Measurements from ENCODE around the gene PNMA3.

The PNMA3 gene

DNA sequence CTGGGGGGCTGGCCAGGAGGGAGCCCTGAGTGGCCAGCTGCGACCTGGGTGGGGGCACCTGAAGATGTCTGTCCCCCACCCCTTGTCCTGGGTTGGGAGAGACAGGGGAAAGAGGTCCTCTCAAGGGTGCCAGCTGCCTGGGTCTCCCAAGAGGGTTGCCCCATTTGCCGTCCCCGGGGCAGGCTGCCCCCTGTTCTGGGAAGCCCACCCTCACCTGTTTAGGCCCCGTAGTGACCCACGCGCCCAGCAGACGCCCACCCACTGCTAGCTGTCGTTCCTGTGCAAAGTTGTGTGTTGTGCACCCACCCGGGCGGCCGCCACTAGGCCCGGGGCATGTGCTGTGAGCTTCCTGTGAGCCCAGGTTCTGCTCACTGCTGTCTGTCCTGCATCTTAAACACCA is 25.5 kb upstream of the PNMA3 start:
- Histone ChIP-seq H3K36me3 (ENCODE audit: control insufficient read depth in 2 of 2, insufficient read depth in 1 of 2, low read length in 2 of 2) (no peaks in the 10 kb centered on the region), H3K27ac (ENCODE audit: extremely low read depth, low read depth, low read length) (no peak overlapping the region), H3K4me3 (ENCODE audit: low read depth, low read length) (no peak overlapping the region), H3K9me3 (ENCODE audit: control insufficient read depth, insufficient read depth, low read depth, low read length) (no peaks in the 10 kb centered on the region), H3K4me1 (ENCODE audit: control insufficient read depth, insufficient read depth, low read length) (no peaks in the 10 kb centered on the region)
- POLR2A ChIA-PET = no interaction called here
- TF ChIP-seq YY1 (tag by site-specific recombination; IDR thresholded peaks at IDR 0.05) (no peak), ZNF585B (tag by site-specific recombination; IDR thresholded peaks at IDR 0.05) (no peak), GLIS2 (tag by site-specific recombination; IDR thresholded peaks at IDR 0.05) (no peak), OVOL3 (tag by site-specific recombination; IDR thresholded peaks at IDR 0.05) (no peak), KLF8 (tag by site-specific recombination; IDR thresholded peaks at IDR 0.05) (no peak)
- TF ChIP-seq, protein P1, sequence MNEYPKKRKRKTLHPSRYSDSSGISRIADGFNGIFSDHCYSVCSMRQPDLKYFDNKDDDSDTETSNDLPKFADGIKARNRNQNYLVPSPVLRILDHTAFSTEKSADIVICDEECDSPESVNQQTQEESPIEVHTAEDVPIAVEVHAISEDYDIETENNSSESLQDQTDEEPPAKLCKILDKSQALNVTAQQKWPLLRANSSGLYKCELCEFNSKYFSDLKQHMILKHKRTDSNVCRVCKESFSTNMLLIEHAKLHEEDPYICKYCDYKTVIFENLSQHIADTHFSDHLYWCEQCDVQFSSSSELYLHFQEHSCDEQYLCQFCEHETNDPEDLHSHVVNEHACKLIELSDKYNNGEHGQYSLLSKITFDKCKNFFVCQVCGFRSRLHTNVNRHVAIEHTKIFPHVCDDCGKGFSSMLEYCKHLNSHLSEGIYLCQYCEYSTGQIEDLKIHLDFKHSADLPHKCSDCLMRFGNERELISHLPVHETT (tag by site-specific recombination; IDR thresholded peaks at IDR 0.05) = no peak
- TF ChIP-seq, protein P2, sequence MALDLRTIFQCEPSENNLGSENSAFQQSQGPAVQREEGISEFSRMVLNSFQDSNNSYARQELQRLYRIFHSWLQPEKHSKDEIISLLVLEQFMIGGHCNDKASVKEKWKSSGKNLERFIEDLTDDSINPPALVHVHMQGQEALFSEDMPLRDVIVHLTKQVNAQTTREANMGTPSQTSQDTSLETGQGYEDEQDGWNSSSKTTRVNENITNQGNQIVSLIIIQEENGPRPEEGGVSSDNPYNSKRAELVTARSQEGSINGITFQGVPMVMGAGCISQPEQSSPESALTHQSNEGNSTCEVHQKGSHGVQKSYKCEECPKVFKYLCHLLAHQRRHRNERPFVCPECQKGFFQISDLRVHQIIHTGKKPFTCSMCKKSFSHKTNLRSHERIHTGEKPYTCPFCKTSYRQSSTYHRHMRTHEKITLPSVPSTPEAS (tag by site-specific recombination; IDR thresholded peaks at IDR 0.05) = no peak
- CTCF ChIA-PET = interaction anchor here (0.6 kb wide), 1 partner anchor 889 kb away, joined by 8 read pairs; no protein-coding TSS in a partner anchor

DNA sequence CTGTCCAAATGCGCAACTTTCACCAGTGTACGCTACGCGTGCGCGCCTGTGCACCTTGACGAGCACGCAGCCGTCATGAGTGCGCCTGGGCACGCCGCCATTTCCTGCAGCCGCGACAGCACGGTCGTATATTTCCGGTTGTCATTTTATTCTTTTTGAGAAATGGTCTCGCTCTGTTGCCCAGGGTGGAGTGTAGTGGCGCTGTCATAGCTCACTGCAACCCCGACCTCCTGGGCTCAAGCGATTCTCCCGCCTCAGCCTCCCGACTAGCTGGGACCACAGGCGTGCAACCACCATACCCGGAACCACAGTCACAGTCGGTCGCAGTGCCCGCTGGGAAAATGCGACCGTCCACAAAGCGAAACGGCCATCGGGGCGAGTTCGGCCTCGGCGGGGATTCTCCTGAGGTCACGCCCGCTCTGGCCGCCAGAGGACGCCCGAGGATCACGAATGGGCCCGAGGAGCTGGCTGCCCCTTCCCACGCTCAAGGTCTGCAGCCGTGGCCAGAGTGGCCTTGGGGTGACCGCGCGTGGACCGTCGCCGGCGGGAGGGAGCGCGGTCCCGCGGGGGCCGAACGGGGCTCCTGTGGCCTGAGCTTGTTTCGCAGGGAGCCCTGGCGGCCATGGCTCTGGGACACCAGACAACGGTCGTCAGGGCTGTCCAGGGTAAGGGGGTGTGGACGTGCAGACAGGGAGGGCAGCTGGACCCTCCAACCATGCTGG is 23.7 kb upstream of the PNMA3 start:
- no peak overlapping the region for H3K27ac ChIP-seq (ENCODE audit: extremely low read depth, low read depth, low read length)
- POLR2A ChIA-PET = no interaction called here
- TF ChIP-seq FEZF1 (tag by site-specific recombination; IDR thresholded peaks at IDR 0.05) = no peak
- TF ChIP-seq ZNF433 (tag by site-specific recombination; IDR thresholded peaks at IDR 0.05; ENCODE audit: low read depth) = no peak
- TF ChIP-seq ZNF654 (tag by site-specific recombination; IDR thresholded peaks at IDR 0.05; ENCODE audit: low read depth) = peak; percentile 82
- no peak for TF ChIP-seq IKZF3 (tag by site-specific recombination; IDR thresholded peaks at IDR 0.05)
- TF ChIP-seq ZNF501 (tag by site-specific recombination; IDR thresholded peaks at IDR 0.05) = 0 out of 2 replicates have a peak, but pooled peaks have one; percentile 46
- peak; percentile 95 for TF ChIP-seq CTCF (tag by site-specific recombination; IDR thresholded peaks at IDR 0.05)
- TF ChIP-seq ZNF2 (tag by site-specific recombination; IDR thresholded peaks at IDR 0.05) = peak; percentile 68; the same call in 1 of the 2 replicates
- TF ChIP-seq SCRT2 (tag by site-specific recombination; IDR thresholded peaks at IDR 0.05) = peak; percentile 18; the same call in 1 of the 2 replicates
- peak; percentile 36 for TF ChIP-seq ZIC2 (tag by site-specific recombination; IDR thresholded peaks at IDR 0.05)
- no peak for TF ChIP-seq ZNF16 (tag by site-specific recombination; IDR thresholded peaks at IDR 0.05; ENCODE audit: low read depth)
- TF ChIP-seq GLIS1 (tag by site-specific recombination; IDR thresholded peaks at IDR 0.05) = 0 out of 2 replicates have a peak, but pooled peaks have one; percentile 8
- TF ChIP-seq YY2 (tag by site-specific recombination; IDR thresholded peaks at IDR 0.05) = no peak
- TF ChIP-seq EGR2 (tag by site-specific recombination; IDR thresholded peaks at IDR 0.05; ENCODE audit: low read depth) = peak; percentile 58; the same call in 1 of the 2 replicates
- no peak for TF ChIP-seq ZNF473 (tag by site-specific recombination; IDR thresholded peaks at IDR 0.05)
- TF ChIP-seq, protein P3, sequence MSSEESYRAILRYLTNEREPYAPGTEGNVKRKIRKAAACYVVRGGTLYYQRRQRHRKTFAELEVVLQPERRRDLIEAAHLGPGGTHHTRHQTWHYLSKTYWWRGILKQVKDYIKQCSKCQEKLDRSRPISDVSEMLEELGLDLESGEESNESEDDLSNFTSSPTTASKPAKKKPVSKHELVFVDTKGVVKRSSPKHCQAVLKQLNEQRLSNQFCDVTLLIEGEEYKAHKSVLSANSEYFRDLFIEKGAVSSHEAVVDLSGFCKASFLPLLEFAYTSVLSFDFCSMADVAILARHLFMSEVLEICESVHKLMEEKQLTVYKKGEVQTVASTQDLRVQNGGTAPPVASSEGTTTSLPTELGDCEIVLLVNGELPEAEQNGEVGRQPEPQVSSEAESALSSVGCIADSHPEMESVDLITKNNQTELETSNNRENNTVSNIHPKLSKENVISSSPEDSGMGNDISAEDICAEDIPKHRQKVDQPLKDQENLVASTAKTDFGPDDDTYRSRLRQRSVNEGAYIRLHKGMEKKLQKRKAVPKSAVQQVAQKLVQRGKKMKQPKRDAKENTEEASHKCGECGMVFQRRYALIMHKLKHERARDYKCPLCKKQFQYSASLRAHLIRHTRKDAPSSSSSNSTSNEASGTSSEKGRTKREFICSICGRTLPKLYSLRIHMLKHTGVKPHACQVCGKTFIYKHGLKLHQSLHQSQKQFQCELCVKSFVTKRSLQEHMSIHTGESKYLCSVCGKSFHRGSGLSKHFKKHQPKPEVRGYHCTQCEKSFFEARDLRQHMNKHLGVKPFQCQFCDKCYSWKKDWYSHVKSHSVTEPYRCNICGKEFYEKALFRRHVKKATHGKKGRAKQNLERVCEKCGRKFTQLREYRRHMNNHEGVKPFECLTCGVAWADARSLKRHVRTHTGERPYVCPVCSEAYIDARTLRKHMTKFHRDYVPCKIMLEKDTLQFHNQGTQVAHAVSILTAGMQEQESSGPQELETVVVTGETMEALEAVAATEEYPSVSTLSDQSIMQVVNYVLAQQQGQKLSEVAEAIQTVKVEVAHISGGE (tag by site-specific recombination; conservative IDR thresholded peaks at IDR 0.05; ENCODE audit: low read depth) = peak; percentile 36; the same call in 1 of the 2 replicates
- no peak for TF ChIP-seq PRDM10 (tag by site-specific recombination; IDR thresholded peaks at IDR 0.05)

More for the DNA sequence above, 23.7 kb upstream of the PNMA3 start:
- no peaks in the 10 kb centered on the region for H3K9me3 ChIP-seq (ENCODE audit: control insufficient read depth, insufficient read depth, low read depth, low read length)
- no peak overlapping the region; the same call in 1 of the 2 replicates for H3K4me3 ChIP-seq (ENCODE audit: low read depth, low read length)
- CTCF ChIA-PET = interaction anchor here (0.6 to 1.7 kb wide), 23 partner anchors 11 to 982 kb away, joined by 3 to 8 read pairs (median 3); no protein-coding TSS in a partner anchor
- H3K4me1 ChIP-seq (ENCODE audit: control insufficient read depth, insufficient read depth, low read length) = no peaks in the 10 kb centered on the region
- H3K36me3 ChIP-seq (ENCODE audit: control insufficient read depth in 2 of 2, insufficient read depth in 1 of 2, low read length in 2 of 2) = no peaks in the 10 kb centered on the region

Data from HEK293 (cell line).